SK-N-MC (cell line): ENCODE results near the gene ACOT13.

Experiments used
- EZH2 ChIP-seq: fragments of 200-600 bp; sonication (generic); IDR thresholded peaks from one replicate; pipeline ENCODE4 v1.6.1; 2017; ENCODE audit warnings: antibody characterized with exemption
- POLR2AphosphoS5 ChIP-seq: IDR thresholded peaks from 2 replicates; pipeline ENCODE4 v1.6.1; 2012; ENCODE audit warnings: mild to moderate bottlenecking, low read depth, low read length, borderline replicate concordance

- TF ChIP-seq EZH2: no peak
- no peak for TF ChIP-seq POLR2AphosphoS5
Observed at GRCh38 chr6:24752503-24752902, 85.6 kb downstream of the ACOT13 start.
